Motor neuron (in vitro differentiated cells): ENCODE measurements around the gene TLDC2. TPM values are rescaled to one million over a fixed set of nuclear protein-coding genes. Genes with fewer than 3 reads are reported as not detected.
"Not testable (repeated sequence)": the region's sequence is repeated elsewhere in the genome, so short reads cannot be mapped to it uniquely, and the experiment has no call there.

Source experiments
- ATAC-seq, 8 experiments: fragments of 200-7000 bp; cut with Tn5 transposase; replicated peaks in 6 of 8; 2 replicates each; pipeline ENCODE4 v1.8.0; 2021; ENCODE audit warnings: mild to moderate bottlenecking in 8 of 8, moderate library complexity in 8 of 8
- H3K27ac ChIP-seq, 2 donors: fragments of 250-450 bp; sonication (Bioruptor Pico); 2 replicates each; pipeline ENCODE4 v1.9.0; 2021; ENCODE audit warnings: antibody characterized with exemption in 2 of 2, mild to moderate bottlenecking in 2 of 2, moderate library complexity in 1 of 2
- H3K4me1 ChIP-seq, 2 donors: fragments of 250-450 bp; sonication (Bioruptor Pico); replicated peaks in 1 of 2; 2 replicates each; pipeline ENCODE4 v1.6.1; 2021; ENCODE audit warnings: antibody characterized with exemption in 2 of 2, mild to moderate bottlenecking in 2 of 2, moderate library complexity in 1 of 2
- H3K4me3 ChIP-seq, 5 donors: fragments of 250-450 bp; sonication (Bioruptor Pico); 2 replicates each; pipeline ENCODE4 v1.9.0; 2021; ENCODE audit warnings: antibody characterized with exemption in 5 of 5, mild to moderate bottlenecking in 5 of 5, moderate library complexity in 4 of 5
- WGBS, 10 experiments: fragments of 450-650 bp; shearing (Covaris generic); methylation state at CpG; one replicate each; pipeline ENCODE4 v1.0.0; 2022; 5-methylcytosine and 5-hydroxymethylcytosine counted together
- in situ Hi-C, 9 experiments: fragments of 400-800 bp; cut with MboI; loops; one replicate each; pipeline ENCODE4 v1.15.0; 2021; ENCODE audit warnings: low sequenced_read_pairs in 9 of 9, low pct_unique_long_range_greater_than_20kb in 2 of 9; ENCODE audit not compliant: unreplicated experiment in 9 of 9
- total RNA-seq, 8 experiments: library from RNA; unstranded; fragments of 300-600 nt; gene quantifications; 2 replicates each; pipeline versions ENCODE4 v1.2.3 to v1.2.4, GENCODE V29; 2022

Gene TLDC2
- total RNA-seq, 8 experiments from 2014 or later: 0.22 to 1.0 (median 0.69) TPM; not detected in 2

GRCh38 chr20:36865861-36866149 is 10.1 kb upstream of the TLDC2 start:
- no peak overlapping the region for H3K4me3 ChIP-seq
- H3K4me1 ChIP-seq: peaks cover 10% of the 10 kb centered on the region in 2 donors
- in situ Hi-C loops: no loop called here
- H3K27ac ChIP-seq: no peak overlapping the region
- no peak for ATAC-seq

- no peak overlapping the region for H3K27ac ChIP-seq
- H3K4me1 ChIP-seq: peaks cover 7% of the 10 kb centered on the region in 2 donors
- ATAC-seq: no peak
- in situ Hi-C loops: no loop called here
- no peak overlapping the region for H3K4me3 ChIP-seq
- 80 to 100% methylated on average over 1 to 3 of the region's 7 CpGs; no CpG with 5 or more reads in 8 of the 10 experiments for WGBS, 10 experiments
Observed at GRCh38 chr20:36866164-36866563, 9.8 kb upstream of the TLDC2 start.

GRCh38 chr20:36866681-36867495 is 9.1 kb upstream of the TLDC2 start:
- no peak for ATAC-seq
- Histone ChIP-seq H3K4me3 (no peak overlapping the region), H3K4me1 (peaks cover 0 to 2% of the 10 kb centered on the region in 2 donors), H3K27ac (no peak overlapping the region)
- in situ Hi-C loops: no loop called here
- 28 to 100% (median 69%) methylated on average over 2 to 7 of the region's 8 CpGs for WGBS, 10 experiments

GRCh38 chr20:36871640-36872570 is 4.0 kb upstream of the TLDC2 start:
- ATAC-seq: no peak
- no peaks in the 10 kb centered on the region for H3K4me1 ChIP-seq
- no peak overlapping the region for H3K27ac ChIP-seq
- in situ Hi-C loops: no loop called here
- 25 to 100% (median 79%) methylated on average over 2 to 8 of the region's 16 CpGs; no CpG with 5 or more reads in 3 of the 10 experiments for WGBS, 10 experiments
- H3K4me3 ChIP-seq: no peak overlapping the region

- Histone ChIP-seq H3K27ac (no peak overlapping the region), H3K4me3 (no peak overlapping the region), H3K4me1 (no peaks in the 10 kb centered on the region)
- in situ Hi-C loops: no loop called here
- 40 to 60% methylated on average over 1 of the region's 5 CpGs; no CpG with 5 or more reads in 8 of the 10 experiments for WGBS, 10 experiments
- ATAC-seq: peak in 3 of 8 experiments; percentile 44 to 69 (median 59)
Observed at GRCh38 chr20:36872852-36873251, 3.1 kb upstream of the TLDC2 start.

- H3K4me1 ChIP-seq: no peaks in the 10 kb centered on the region
- no peak for ATAC-seq
- H3K4me3 ChIP-seq: no peak overlapping the region
- H3K27ac ChIP-seq: no peak overlapping the region
- in situ Hi-C loops: no loop called here
- WGBS, 10 experiments: 60 to 100% (median 91%) methylated on average over 1 to 13 of the region's 13 CpGs
Observed at GRCh38 chr20:36873498-36874189, 2.3 kb upstream of the TLDC2 start.

GRCh38 chr20:36875093-36875492 is 845 bp upstream of the TLDC2 start:
- in situ Hi-C loops: loop anchor here in 1 of 9 experiments (25.0 kb wide), 1 partner anchor 188 kb away; no protein-coding TSS in a partner anchor
- not testable (repeated sequence) for H3K4me1 ChIP-seq, H3K27ac ChIP-seq, ATAC-seq, H3K4me3 ChIP-seq
- 50 to 97% (median 80%) methylated on average over 1 to 4 of the region's 5 CpGs; no CpG with 5 or more reads in 1 of the 10 experiments for WGBS, 10 experiments

GRCh38 chr20:36876473-36876833 is 515 bp downstream of the TLDC2 start:
- no peak for ATAC-seq
- WGBS, 10 experiments: 55 to 100% (median 100%) methylated on average over 1 to 2 of the region's 3 CpGs; no CpG with 5 or more reads in 4 of the 10 experiments
- in situ Hi-C loops: loop anchor here in 1 of 9 experiments (25.0 kb wide), 1 partner anchor 189 kb away; no protein-coding TSS in a partner anchor
- Histone ChIP-seq H3K27ac (no peak overlapping the region), H3K4me1 (no peaks in the 10 kb centered on the region), H3K4me3 (no peak overlapping the region)

GRCh38 chr20:36878941-36879340 is 3.0 kb downstream of the TLDC2 start:
- Histone ChIP-seq H3K4me1 (no peaks in the 10 kb centered on the region), H3K4me3 (no peak overlapping the region), H3K27ac (no peak overlapping the region)
- ATAC-seq: no peak
- WGBS, 10 experiments: 50 to 100% (median 72%) methylated on average over 2 to 5 of the region's 10 CpGs; no CpG with 5 or more reads in 7 of the 10 experiments
- in situ Hi-C loops: loop anchor here in 1 of 9 experiments (25.0 kb wide), 1 partner anchor 192 kb away; no protein-coding TSS in a partner anchor

- H3K4me3 ChIP-seq: no peak overlapping the region
- ATAC-seq: no peak
- H3K4me1 ChIP-seq: no peaks in the 10 kb centered on the region
- no peak overlapping the region for H3K27ac ChIP-seq
- in situ Hi-C loops: loop anchor here in 1 of 9 experiments (25.0 kb wide), 1 partner anchor 193 kb away; no protein-coding TSS in a partner anchor
- WGBS, 10 experiments: 33 to 100% (median 84%) methylated on average over 1 to 8 of the region's 11 CpGs; no CpG with 5 or more reads in 3 of the 10 experiments
Observed at GRCh38 chr20:36880741-36881250, 4.9 kb downstream of the TLDC2 start.

- Histone ChIP-seq H3K27ac (no peak overlapping the region), H3K4me1 (no peaks in the 10 kb centered on the region), H3K4me3 (no peak overlapping the region)
- in situ Hi-C loops: loop anchor here in 1 of 9 experiments (25.0 kb wide), 1 partner anchor 194 kb away; no protein-coding TSS in a partner anchor
- ATAC-seq: no peak
- WGBS, 10 experiments: 86 to 100% methylated on average over 1 to 8 of the region's 16 CpGs; no CpG with 5 or more reads in 8 of the 10 experiments
Observed at GRCh38 chr20:36881331-36881730, 5.4 kb downstream of the TLDC2 start.

- 0 to 89% (median 72%) methylated on average over 1 to 4 of the region's 4 CpGs; no CpG with 5 or more reads in 4 of the 10 experiments for WGBS, 10 experiments
- in situ Hi-C loops: loop anchor here in 1 of 9 experiments (25.0 kb wide), 1 partner anchor 195 kb away; no protein-coding TSS in a partner anchor
- peak in 1 of 8 experiments; percentile 16 for ATAC-seq
- Histone ChIP-seq H3K27ac (no peak overlapping the region), H3K4me1 (peaks cover 0 to under 1% of the 10 kb centered on the region in 2 donors), H3K4me3 (no peak overlapping the region)
Observed at GRCh38 chr20:36881888-36882287, 6.0 kb downstream of the TLDC2 start.
